ENCODE results near the gene NFIC.
A peak's percentile ranks its signal among the peaks of the same experiment; 100 is the strongest.
"Not testable (repeated sequence)": the region's sequence is repeated elsewhere in the genome, so short reads cannot be mapped to it uniquely, and the experiment has no call there.

NFIC gene

GRCh38 chr19:3497757-3498520, 131.6 kb downstream of the NFIC start:
- DNase-seq: no peak

DNA sequence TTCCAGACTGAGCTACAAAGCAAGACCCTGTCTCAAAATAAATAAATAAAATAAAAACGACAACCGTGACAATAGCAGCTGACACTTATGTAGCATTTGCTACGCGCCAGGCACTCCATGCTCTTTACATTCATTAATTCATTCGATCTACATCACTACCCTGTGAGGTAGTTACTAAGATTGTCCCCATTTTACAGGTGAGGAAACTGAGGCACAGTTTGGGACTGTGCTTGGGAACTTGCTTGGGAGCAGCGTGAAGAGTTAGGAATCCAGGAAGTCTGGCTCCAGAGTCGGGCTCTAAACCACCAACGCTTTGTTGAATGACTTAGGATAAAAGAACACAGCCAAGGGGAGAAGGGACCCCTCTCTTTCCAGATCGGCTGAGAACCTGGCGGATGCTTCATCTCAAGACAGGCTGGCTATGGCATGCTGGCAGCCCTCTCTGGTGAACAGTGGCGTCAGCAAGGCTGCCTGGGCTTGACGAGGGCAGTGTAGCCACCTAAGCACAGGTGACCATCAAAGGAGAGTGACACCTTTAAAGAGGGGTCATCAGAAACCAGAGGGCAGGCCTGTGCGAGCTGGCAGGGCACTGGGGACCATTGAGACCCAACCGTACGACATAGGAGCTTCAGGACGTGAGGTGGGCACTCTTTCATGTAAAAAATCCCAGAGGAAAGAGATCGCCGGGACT, 133.5 kb downstream of the NFIC start:
- DNase-seq: no peak

GRCh38 chr19:3500429-3501101, 134.2 kb downstream of the NFIC start, which contains the start of gene DOHH:
DOHH (minus strand) TSS chr19:3500674; CDS start chr19:3496814, 3,860 bp downstream.
- DNase-seq: peak; percentile 93

- no peak for DNase-seq
Observed at GRCh38 chr19:3501780-3502179, 135.4 kb downstream of the NFIC start.

DNA sequence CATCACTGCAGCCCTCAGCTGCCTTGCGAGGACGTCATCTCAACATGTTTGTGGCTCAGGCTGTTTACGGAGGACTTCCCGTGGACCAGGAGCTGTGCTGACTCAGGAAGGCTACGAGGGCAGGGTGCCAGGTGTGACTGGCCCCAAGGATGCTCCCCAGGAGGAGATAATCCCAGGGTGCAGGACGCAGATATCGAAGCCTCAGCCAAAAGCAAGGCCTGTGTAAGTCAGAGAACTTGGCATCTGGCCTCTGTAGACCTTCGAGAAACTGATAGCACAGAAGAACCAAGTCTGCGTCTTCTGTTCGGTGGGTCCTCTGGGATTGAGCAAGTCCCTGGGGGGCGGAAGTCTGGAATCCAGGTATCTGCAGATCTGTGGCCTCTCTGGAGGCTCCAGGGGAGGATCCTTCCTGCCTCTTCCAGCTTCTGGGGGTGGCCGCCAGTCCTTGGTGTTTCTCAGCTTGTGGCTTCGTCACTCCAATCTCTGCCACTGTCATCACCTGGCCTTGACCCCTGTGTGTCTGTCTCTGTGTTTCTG, 136.7 kb downstream of the NFIC start:
- no peak for DNase-seq

- DNase-seq: no peak
Observed at GRCh38 chr19:3504735-3505134, 138.4 kb downstream of the NFIC start.

- peak; percentile 95 for DNase-seq
Observed at GRCh38 chr19:3505598-3506383, 139.4 kb downstream of the NFIC start, which contains the start of gene FZR1. FZR1 (plus strand) TSS chr19:3506311; CDS start chr19:3522990, 16,679 bp downstream.

- no peak for DNase-seq
Observed at GRCh38 chr19:3506384-3507340, 140.3 kb downstream of the NFIC start.

DNA sequence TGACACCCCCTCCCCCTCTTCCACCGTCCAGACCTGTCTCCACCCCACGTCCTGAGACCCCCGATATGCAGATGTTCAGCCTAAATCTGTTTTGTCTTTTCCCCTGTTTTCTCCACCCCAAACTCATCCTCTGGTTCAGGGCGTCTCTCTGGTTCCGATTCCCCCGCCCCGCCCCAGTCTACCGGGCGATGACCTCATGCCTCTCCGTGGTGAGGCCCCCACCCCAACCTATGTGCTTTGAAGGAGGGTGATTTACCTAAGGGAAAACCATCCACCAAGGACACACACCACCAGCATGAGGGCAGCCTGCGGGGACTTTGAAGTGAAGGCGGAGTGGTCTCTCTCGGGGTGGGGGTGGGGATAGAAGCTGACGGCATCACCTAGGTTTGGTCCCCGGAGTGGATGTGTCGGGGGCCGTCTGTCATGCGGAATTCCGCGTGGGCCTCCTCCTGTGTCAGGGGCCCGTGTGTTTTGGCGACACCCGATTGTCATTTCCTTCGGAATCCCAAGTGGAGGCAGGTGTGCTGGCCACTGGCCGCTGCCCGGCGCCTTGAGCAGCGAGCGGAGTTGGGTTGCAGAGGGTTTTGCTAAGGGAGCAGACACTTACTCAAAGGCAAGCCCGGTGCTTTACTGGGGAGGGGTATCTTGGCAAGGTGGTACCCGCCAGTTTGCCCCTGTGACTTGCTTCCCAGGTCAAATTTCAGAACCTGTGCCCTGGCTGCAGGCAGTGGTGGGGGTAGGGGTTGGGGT, 141.2 kb downstream of the NFIC start:
- DNase-seq: no peak

DNA sequence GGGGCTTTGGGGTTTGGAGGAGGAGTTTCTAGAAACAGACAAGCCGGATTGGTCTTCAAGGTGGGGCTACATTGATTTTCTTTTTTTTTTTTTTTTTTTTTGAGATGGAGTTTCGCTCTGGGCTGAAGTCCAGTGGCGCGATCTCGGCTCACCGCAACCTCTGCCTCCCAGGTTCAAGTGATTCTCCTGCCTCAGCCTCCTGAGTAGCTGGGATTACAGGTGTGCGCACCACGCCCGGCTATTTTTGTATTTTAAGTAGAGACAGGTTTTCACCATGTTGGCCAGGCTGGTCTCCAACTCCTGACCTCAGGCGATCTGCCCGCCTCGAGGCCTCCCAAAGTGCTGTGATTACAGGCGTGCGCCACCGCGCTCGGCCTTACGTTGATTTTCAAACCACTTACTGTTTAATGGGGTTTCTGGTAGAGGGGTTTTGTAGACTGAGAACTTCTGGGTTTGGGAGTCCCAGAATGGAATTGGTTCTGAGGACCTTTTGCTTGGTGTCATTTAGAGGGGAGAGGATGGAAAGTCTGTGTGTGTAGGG, 141.8 kb downstream of the NFIC start:
- not testable (repeated sequence) for DNase-seq

DNA sequence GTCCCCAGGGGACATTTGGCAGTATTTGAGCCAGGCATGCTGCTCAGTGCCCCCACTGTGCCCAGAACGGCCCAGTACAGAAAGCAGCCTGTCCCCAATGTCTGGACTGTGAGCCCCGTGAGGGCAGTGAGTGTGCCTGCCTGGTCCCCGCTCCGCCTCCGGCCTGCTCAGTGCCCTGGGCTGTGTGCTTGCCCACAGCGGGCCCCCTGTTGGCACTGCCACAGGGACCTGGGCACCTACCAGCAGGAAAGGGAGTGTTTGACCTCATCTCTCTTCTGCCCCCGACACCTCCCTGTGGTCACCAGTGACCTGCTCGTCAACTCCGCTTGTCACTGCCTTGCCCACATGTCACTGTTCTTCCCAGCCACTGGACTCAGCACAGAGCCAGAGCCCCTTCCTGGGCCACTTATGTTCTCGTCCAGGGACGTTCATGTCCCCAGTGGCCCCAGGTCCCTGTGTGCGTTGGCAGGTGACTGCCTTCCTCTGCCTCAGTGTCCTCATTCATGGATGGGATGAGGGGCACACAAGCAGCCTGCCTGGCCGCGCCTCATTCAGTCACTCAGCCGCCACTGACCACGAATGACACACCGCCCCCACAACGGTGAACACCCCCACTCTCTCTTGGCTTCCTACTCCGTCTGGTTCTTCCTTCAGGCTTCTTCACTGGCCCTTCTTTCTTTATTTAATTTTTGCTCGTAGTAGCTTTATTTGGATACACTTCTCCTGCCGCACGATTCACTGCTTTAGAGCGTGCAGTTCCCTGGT, 142.6 kb downstream of the NFIC start:
- DNase-seq: no peak

- no peak for DNase-seq
Observed at GRCh38 chr19:3509566-3509989, 143.2 kb downstream of the NFIC start.

GRCh38 chr19:3510727-3511126, 144.3 kb downstream of the NFIC start:
- DNase-seq: no peak

DNA sequence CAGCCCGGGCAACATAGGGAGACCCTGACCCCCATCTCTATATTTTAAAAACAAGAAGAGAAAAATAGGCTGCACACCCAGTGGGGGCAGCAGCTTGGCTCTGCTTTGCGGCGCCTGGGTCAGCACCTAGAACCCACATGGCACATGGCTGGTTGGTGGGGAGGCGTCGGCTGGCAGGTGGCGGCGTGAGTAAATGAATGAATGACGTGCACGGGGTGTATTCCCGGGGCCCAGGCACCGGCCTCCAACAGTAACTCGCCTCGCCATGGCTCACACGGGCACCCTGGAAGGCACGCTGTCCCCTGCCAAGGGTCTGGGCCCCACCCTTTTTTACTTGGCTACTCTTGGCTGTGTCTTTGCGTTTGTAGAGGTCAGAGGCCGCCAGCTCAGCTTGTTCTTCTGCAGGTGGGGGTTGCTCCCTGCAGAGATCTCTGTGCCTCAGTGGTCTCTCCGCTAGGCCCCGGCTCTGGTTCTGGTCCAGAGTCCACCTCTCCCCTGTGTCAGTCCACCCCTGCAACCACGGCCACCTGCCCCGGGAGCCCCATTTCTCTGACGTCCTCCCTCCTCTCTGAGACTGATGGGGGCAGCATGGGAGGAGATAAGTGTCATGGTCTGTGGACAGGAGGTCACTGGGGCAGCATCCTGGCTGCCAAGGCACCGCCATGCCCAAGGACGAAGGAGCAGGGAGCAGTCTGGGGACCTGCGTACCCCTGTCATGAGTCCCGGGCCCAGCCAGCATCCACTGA, 145.3 kb downstream of the NFIC start:
- no peak for DNase-seq

- DNase-seq: no peak
Observed at GRCh38 chr19:3512562-3513228, 146.3 kb downstream of the NFIC start.

GRCh38 chr19:3513229-3514140, 147.1 kb downstream of the NFIC start:
- no peak for DNase-seq

DNA sequence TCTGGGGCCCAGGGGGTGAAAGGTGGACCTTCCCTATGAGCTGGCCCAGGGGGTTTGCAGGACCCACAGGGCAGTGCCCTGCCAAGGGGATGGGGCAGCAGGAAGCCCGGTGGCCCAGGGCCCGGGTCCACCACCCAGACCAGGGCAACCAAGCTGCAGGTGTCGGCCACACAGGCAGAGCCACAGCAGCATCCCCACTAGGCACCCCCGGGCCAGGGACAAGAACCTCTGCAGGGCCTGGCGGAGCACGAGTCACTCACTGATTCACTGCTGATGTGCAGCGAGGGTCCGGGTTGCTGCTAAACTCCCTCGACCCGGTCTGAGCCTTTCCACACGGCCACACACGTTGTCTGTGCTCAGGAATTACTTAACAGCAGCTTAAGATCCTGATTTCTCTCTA, 148.5 kb downstream of the NFIC start:
- DNase-seq: no peak

Measured in NCI-H446 treated with DMSO at 0.1 percent for 48 hours (cell line).